SK-N-SH (cell line): ENCODE measurements around the gene AP1B1. TPM values are rescaled to one million over a fixed set of nuclear protein-coding genes. Genes with fewer than 3 reads are reported as not detected.

Source experiments
- CTCF ChIA-PET: fragments of 300-600, 350-600 bp; formaldehyde crosslinking; extraction: SDS; loops from one replicate; lab custom pipeline; 2021; lab: Yijun Ruan, JAX
- POLR2A ChIA-PET: fragments of 350-600 bp; sonication (Branson Sonifier 250); formaldehyde crosslinking; extraction: SDS; loops from one replicate; lab custom pipeline; 2020; ENCODE audit warnings: antibody characterized with exemption, inconsistent platforms; lab: Yijun Ruan, JAX
- DNase-seq: peaks from one replicate; pipeline ENCODE4 v3.0.0; 2012
- H2AFZ ChIP-seq: fragments of 200-600 bp; sonication (generic); 2 replicates; pipeline ENCODE4 v1.8.1; 2016; ENCODE audit warnings: antibody characterized with exemption, mild to moderate bottlenecking, low read depth
- H3F3A ChIP-seq: fragments of 200-600 bp; sonication (generic); replicated peaks from 2 replicates; pipeline ENCODE3; 2016; ENCODE audit warnings: antibody characterized with exemption, mild to moderate bottlenecking; ENCODE audit not compliant: insufficient read depth
- H3K27ac ChIP-seq, 2 experiments: fragments of 200-500 bp in 1 of 2; fragments of 200-600 bp in 1 of 2; sonication (Bioruptor generic) in 1 of 2; sonication (generic), shearing (Covaris generic) in 1 of 2; 2 replicates each; pipeline versions ENCODE4 v1.5.1 to v1.6.1; 2014 to 2016; ENCODE audit warnings: low read depth in 2 of 2, inconsistent platforms in 1 of 2, low read length in 1 of 2, mild to moderate bottlenecking in 1 of 2, mixed read lengths in 1 of 2
- H3K27me3 ChIP-seq: fragments of 200-600 bp; sonication (generic), shearing (Covaris generic); 2 replicates; pipeline ENCODE4 v1.6.1; 2016; ENCODE audit warnings: mixed run types; ENCODE audit not compliant: insufficient read depth
- H3K36me3 ChIP-seq, 2 experiments: fragments of 200-500 bp in 1 of 2; fragments of 200-600 bp in 1 of 2; sonication (Bioruptor generic) in 1 of 2; sonication (generic) in 1 of 2; replicated peaks in 1 of 2; 2 replicates each; pipeline versions ENCODE3 to v1.5.1; 2014 to 2016; ENCODE audit warnings: low read length in 1 of 2, mild to moderate bottlenecking in 1 of 2; ENCODE audit not compliant: insufficient read depth in 2 of 2, control insufficient read depth in 1 of 2
- H3K4me1 ChIP-seq, 2 experiments: fragments of 200-500 bp in 1 of 2; fragments of 200-600 bp in 1 of 2; sonication (Bioruptor generic) in 1 of 2; sonication (generic), shearing (Covaris generic) in 1 of 2; 2 replicates each; pipeline versions ENCODE4 v1.5.1 to v1.6.1; 2014 to 2016; ENCODE audit warnings: low read depth in 1 of 2, low read length in 1 of 2, mixed run types in 1 of 2; ENCODE audit not compliant: insufficient read depth in 2 of 2, control insufficient read depth in 1 of 2
- H3K4me2 ChIP-seq: fragments of 200-600 bp; sonication (generic), shearing (Covaris generic); 2 replicates; pipeline ENCODE4 v1.6.1; 2017; ENCODE audit warnings: mixed run types
- H3K4me3 ChIP-seq, 2 experiments: fragments of 200-500 bp in 1 of 2; fragments of 200-600 bp in 1 of 2; sonication (Bioruptor generic) in 1 of 2; sonication (generic), shearing (Covaris generic) in 1 of 2; 2 replicates each; pipeline versions ENCODE4 v1.5.1 to v1.8.1; 2014 to 2016; ENCODE audit warnings: low read depth in 2 of 2, inconsistent platforms in 1 of 2, low read length in 1 of 2, mild to moderate bottlenecking in 1 of 2, mixed read lengths in 1 of 2, moderate library complexity in 1 of 2
- H3K79me2 ChIP-seq: fragments of 200-600 bp; sonication (generic); 2 replicates; pipeline ENCODE4 v1.8.1; 2017; ENCODE audit warnings: mild to moderate bottlenecking; ENCODE audit not compliant: insufficient read depth
- H3K9ac ChIP-seq: fragments of 200-600 bp; sonication (generic); 2 replicates; pipeline ENCODE4 v1.6.1; 2017; ENCODE audit warnings: mixed run types
- H3K9me2 ChIP-seq: fragments of 200-600 bp; sonication (generic); 2 replicates; pipeline ENCODE4 v1.6.1; 2017; ENCODE audit warnings: mixed run types
- H3K9me3 ChIP-seq: fragments of 200-600 bp; sonication (generic); 2 replicates; pipeline ENCODE4 v1.6.1; 2017; ENCODE audit warnings: mixed run types, mild to moderate bottlenecking, moderate library complexity
- H4K20me1 ChIP-seq: fragments of 200-600 bp; sonication (generic); 2 replicates; pipeline ENCODE4 v1.6.1; 2017; ENCODE audit warnings: mild to moderate bottlenecking, mixed run types; ENCODE audit not compliant: insufficient read depth
- ELF1 ChIP-seq: IDR thresholded peaks from 2 replicates; pipeline ENCODE4 v1.4.0; 2012
- EP300 ChIP-seq, 2 experiments: IDR thresholded peaks; 2 replicates each; pipeline versions ENCODE4 v1.4.0 to v1.6.1; 2012; ENCODE audit warnings: borderline replicate concordance in 1 of 2, low read depth in 1 of 2, low read length in 1 of 2
- EZH2phosphoT487 ChIP-seq: fragments of 200-600 bp; sonication (generic); IDR thresholded peaks from 2 replicates; pipeline ENCODE4 v1.6.1; 2017; ENCODE audit warnings: low read depth, mixed run types, mild to moderate bottlenecking, antibody characterized with exemption, moderate library complexity, borderline replicate concordance
- FOXJ3 ChIP-seq: sonication (generic); formaldehyde crosslinking; IDR thresholded peaks from 2 replicates; pipeline ENCODE4 v1.5.1; 2020; ENCODE audit warnings: mild to moderate bottlenecking, missing genetic modification reagents
- FOXM1 ChIP-seq: IDR thresholded peaks from 2 replicates; pipeline ENCODE4 v1.4.0; 2012; ENCODE audit warnings: low read depth, mild to moderate bottlenecking
- GABPA ChIP-seq: IDR thresholded peaks from 2 replicates; pipeline ENCODE4 v1.4.0; 2012; ENCODE audit warnings: low read depth, mild to moderate bottlenecking
- MAX ChIP-seq: IDR thresholded peaks from 2 replicates; pipeline ENCODE4 v1.4.0; 2012; ENCODE audit warnings: low read depth
- MEF2A ChIP-seq: IDR thresholded peaks from 2 replicates; pipeline ENCODE4 v1.4.0; 2012; ENCODE audit warnings: low read depth, borderline replicate concordance
- NFIC ChIP-seq: IDR thresholded peaks from 2 replicates; pipeline ENCODE4 v1.4.0; 2012; ENCODE audit warnings: borderline replicate concordance
- NRF1 ChIP-seq: IDR thresholded peaks from 2 replicates; pipeline ENCODE4 v1.6.1; 2012; ENCODE audit warnings: low read depth, mild to moderate bottlenecking, low read length
- POLR2AphosphoS5 ChIP-seq: IDR thresholded peaks from 2 replicates; pipeline ENCODE4 v1.6.1; 2012; ENCODE audit warnings: low read depth, low read length
- RAD21 ChIP-seq: IDR thresholded peaks from 2 replicates; pipeline ENCODE4 v1.6.1; 2012; ENCODE audit warnings: mild to moderate bottlenecking, low read length
- RCOR1 ChIP-seq: fragments of 150-350 bp; IDR thresholded peaks from 2 replicates; pipeline ENCODE4 v1.6.1; 2017; ENCODE audit warnings: antibody characterized with exemption, low read length
- REST ChIP-seq: IDR thresholded peaks from 2 replicates; pipeline ENCODE4 v1.6.1; 2012; ENCODE audit warnings: mild to moderate bottlenecking, low read depth, low read length, moderate library complexity
- RXRA ChIP-seq: IDR thresholded peaks from 2 replicates; pipeline ENCODE4 v1.4.0; 2012; ENCODE audit warnings: low read depth, mild to moderate bottlenecking, borderline replicate concordance
- SMC3 ChIP-seq: IDR thresholded peaks from 2 replicates; pipeline ENCODE4 v1.6.1; 2012; ENCODE audit warnings: low read depth, low read length, improper control_type of control experiment
- TAF1 ChIP-seq: IDR thresholded peaks from 2 replicates; pipeline ENCODE4 v1.6.1; 2012; ENCODE audit warnings: low read depth, mild to moderate bottlenecking, low read length, moderate library complexity, borderline replicate concordance
- USF1 ChIP-seq: IDR thresholded peaks from 2 replicates; pipeline ENCODE4 v1.4.0; 2012; ENCODE audit warnings: low read depth, borderline replicate concordance
- USF2 ChIP-seq: fragments of 150-350 bp; IDR thresholded peaks from 2 replicates; pipeline ENCODE4 v1.6.1; 2017; ENCODE audit warnings: antibody characterized with exemption, low read length, low read depth, borderline replicate concordance
- YY1 ChIP-seq: IDR thresholded peaks from 2 replicates; pipeline ENCODE4 v1.4.0; 2012; ENCODE audit warnings: low read depth, mild to moderate bottlenecking
- WGBS: methylation state at CpG from one replicate; pipeline ENCODE4 v1.1.6; 2017; ENCODE audit warnings: low lambda C conversion rate; 5-methylcytosine and 5-hydroxymethylcytosine counted together
- polyA plus RNA-seq, 3 experiments: library from polyadenylated mRNA; depleted of rRNA; stranded (reverse); fragments of >200 nt; gene quantifications; 2 replicates each; pipeline ENCODE4 v1.2.3, GENCODE V29; 2012

The AP1B1 gene
- polyA plus RNA-seq, 1 of the 3 experiments (the other 2 are of a cell fraction) = 51.9 TPM

GRCh38 chr22:29325785-29326315 is 62.5 kb downstream of the AP1B1 start (continued):
- TF ChIP-seq NFIC (no peak), RCOR1 (no peak), RAD21 (no peak), FOXM1 (no peak), POLR2AphosphoS5 (no peak), SMC3 (no peak), GABPA (no peak), MEF2A (no peak)
- TF ChIP-seq, all 33 proteins: peak for 0

GRCh38 chr22:29325356-29325755 is 63.0 kb downstream of the AP1B1 start:
- H2AFZ ChIP-seq = no peak overlapping the region
- H3K79me2 ChIP-seq = no peaks in the 10 kb centered on the region
- no peak overlapping the region for H3K27ac ChIP-seq
- H3K4me3 ChIP-seq = no peak overlapping the region
- no peak for TF ChIP-seq NRF1
- TF ChIP-seq ELF1 = no peak
- TF ChIP-seq RXRA = no peak
- no peak for TF ChIP-seq RCOR1
- no peak for TF ChIP-seq FOXM1
- no peak overlapping the region for H3K9ac ChIP-seq
- WGBS = 87% methylated on average over 8 of the region's 8 CpGs
- H3K4me1 ChIP-seq = no peaks in the 10 kb centered on the region
- DNase-seq = no peak
- POLR2A ChIA-PET = no interaction called here
- no peaks in the 10 kb centered on the region for H3K9me3 ChIP-seq
- no peaks in the 10 kb centered on the region for H3F3A ChIP-seq
- H3K27me3 ChIP-seq = no peaks in the 10 kb centered on the region
- H3K4me2 ChIP-seq = no peak overlapping the region
- CTCF ChIA-PET = interaction anchor here (0.5 to 5.6 kb wide), 4 partner anchors 8 to 34 kb away, joined by 3 to 35 read pairs (median 4); no protein-coding TSS in a partner anchor
- no peaks in the 10 kb centered on the region for H4K20me1 ChIP-seq
- no peaks in the 10 kb centered on the region for H3K9me2 ChIP-seq
- H3K36me3 ChIP-seq = peaks cover 0 to 36% of the 10 kb centered on the region in 2 experiments

GRCh38 chr22:29323641-29324040 is 64.7 kb downstream of the AP1B1 start:
- Histone ChIP-seq H3K79me2 (no peaks in the 10 kb centered on the region), H4K20me1 (no peaks in the 10 kb centered on the region), H3K4me3 (no peak overlapping the region), H3K9me2 (no peaks in the 10 kb centered on the region), H3K4me2 (no peak overlapping the region), H2AFZ (no peak overlapping the region), H3K27ac (no peak overlapping the region), H3K9me3 (no peaks in the 10 kb centered on the region), H3K9ac (no peak overlapping the region), H3K4me1 (no peaks in the 10 kb centered on the region), H3K27me3 (no peaks in the 10 kb centered on the region), H3F3A (no peaks in the 10 kb centered on the region), H3K36me3 (peaks cover 0 to 21% of the 10 kb centered on the region in 2 experiments)
- CTCF ChIA-PET = interaction anchor here (0.5 to 5.6 kb wide), 2 partner anchors 11 to 114 kb away, joined by 3 to 35 read pairs; no protein-coding TSS in a partner anchor
- POLR2A ChIA-PET = no interaction called here
- DNase-seq = no peak
- TF ChIP-seq EP300 (IDR thresholded peaks at IDR 0.05; ENCODE audit: borderline replicate concordance in 1 of 2, low read depth in 1 of 2, low read length in 1 of 2) = no peak
- no peak for TF ChIP-seq EZH2phosphoT487
- no peak for TF ChIP-seq YY1
- TF ChIP-seq USF2 = no peak
- TF ChIP-seq TAF1 = no peak
- no peak for TF ChIP-seq MAX
- no peak for TF ChIP-seq REST
- no peak for TF ChIP-seq FOXJ3
- no peak for TF ChIP-seq USF1
- no peak for TF ChIP-seq NRF1
